Bronchial epithelial cell (primary cell): ENCODE measurements around the gene SGK2. TPM values are rescaled to one million over a fixed set of nuclear protein-coding genes. Genes with fewer than 3 reads are reported as not detected.

Source experiments
- DNase-seq: peaks from one replicate; pipeline ENCODE4 v3.0.0-alpha.2; 2010; ENCODE audit warnings: low read depth
- FAIRE-seq: peaks from 2 replicates; lab custom pipeline; 2011; peaks lifted over from hg19 to GRCh38; lab: Jason Lieb, UNC
- H3K27me3 ChIP-seq: 2 replicates; pipeline ENCODE4 v1.5.1; 2011; ENCODE audit warnings: low read length; ENCODE audit not compliant: control insufficient read depth, insufficient read depth
- H3K36me3 ChIP-seq: 2 replicates; pipeline ENCODE4 v1.5.1; 2011; ENCODE audit warnings: low read length; ENCODE audit not compliant: control insufficient read depth, insufficient read depth
- H3K4me3 ChIP-seq: 2 replicates; pipeline ENCODE4 v1.5.1; 2011; ENCODE audit warnings: mild to moderate bottlenecking, low read depth, low read length, control low read depth
- CTCF ChIP-seq: IDR thresholded peaks from 2 replicates; pipeline ENCODE4 v1.5.1; 2011; ENCODE audit warnings: mild to moderate bottlenecking, moderate library complexity, low read length, control low read depth, inconsistent platforms; ENCODE audit not compliant: insufficient read depth, severe bottlenecking
- total RNA-seq: library from RNA; depleted of rRNA; stranded (reverse); fragments of >200 nt; gene quantifications from 2 replicates; pipeline ENCODE4 v1.2.1, GENCODE V29; 2014

The SGK2 gene
- total RNA-seq, 1 donor from 2014 or later: 0.53 TPM

GRCh38 chr20:43542161-43542560 lies 16.7 kb upstream of the SGK2 start:
- TF ChIP-seq CTCF: no peak
- Histone ChIP-seq H3K36me3 (peaks cover 2% of the 10 kb centered on the region), H3K4me3 (no peak overlapping the region), H3K27me3 (no peaks in the 10 kb centered on the region)
- DNase-seq: no peak
- no peak for FAIRE-seq

- Histone ChIP-seq H3K4me3 (no peak overlapping the region), H3K27me3 (no peaks in the 10 kb centered on the region), H3K36me3 (peaks cover 2% of the 10 kb centered on the region)
- FAIRE-seq (no peak), DNase-seq (no peak)
- no peak for TF ChIP-seq CTCF
Measured at GRCh38 chr20:43542674-43543073, 16.2 kb upstream of the SGK2 start.

GRCh38 chr20:43543138-43543537 lies 15.7 kb upstream of the SGK2 start:
- no peak overlapping the region for H3K4me3 ChIP-seq
- H3K36me3 ChIP-seq: peaks cover 2% of the 10 kb centered on the region
- FAIRE-seq: no peak
- peak; percentile 28 for DNase-seq
- H3K27me3 ChIP-seq: no peaks in the 10 kb centered on the region
- TF ChIP-seq CTCF: no peak

GRCh38 chr20:43544501-43544900 lies 14.3 kb upstream of the SGK2 start:
- peaks cover 2% of the 10 kb centered on the region for H3K36me3 ChIP-seq
- FAIRE-seq (no peak), DNase-seq (no peak)
- TF ChIP-seq CTCF: no peak
- H3K27me3 ChIP-seq: no peaks in the 10 kb centered on the region
- no peak overlapping the region for H3K4me3 ChIP-seq

GRCh38 chr20:43545837-43546578 lies 12.8 kb upstream of the SGK2 start:
- H3K36me3 ChIP-seq: no peaks in the 10 kb centered on the region
- H3K27me3 ChIP-seq: no peaks in the 10 kb centered on the region
- TF ChIP-seq CTCF: no peak
- no peak for DNase-seq
- no peak overlapping the region for H3K4me3 ChIP-seq
- no peak for FAIRE-seq

GRCh38 chr20:43548273-43548880 lies 10.4 kb upstream of the SGK2 start:
- no peak for TF ChIP-seq CTCF
- no peak overlapping the region for H3K4me3 ChIP-seq
- DNase-seq: no peak
- no peaks in the 10 kb centered on the region for H3K36me3 ChIP-seq
- no peak for FAIRE-seq
- no peaks in the 10 kb centered on the region for H3K27me3 ChIP-seq
